GM12875 (cell line): ENCODE results near the gene SIRT5.

Source experiments
- H3K4me3 ChIP-seq: one replicate; pipeline ENCODE4 v1.5.1; 2011; ENCODE audit warnings: low read depth, low read length, control low read depth
- TF ChIP-seq, protein P1 (sequence below): IDR thresholded peaks from 2 replicates; pipeline ENCODE4 v1.5.1; 2011; ENCODE audit warnings: low read depth, mild to moderate bottlenecking, control low read depth, inconsistent platforms, low read length, moderate library complexity, borderline replicate concordance; ENCODE audit not compliant: insufficient read depth

The SIRT5 gene

DNA sequence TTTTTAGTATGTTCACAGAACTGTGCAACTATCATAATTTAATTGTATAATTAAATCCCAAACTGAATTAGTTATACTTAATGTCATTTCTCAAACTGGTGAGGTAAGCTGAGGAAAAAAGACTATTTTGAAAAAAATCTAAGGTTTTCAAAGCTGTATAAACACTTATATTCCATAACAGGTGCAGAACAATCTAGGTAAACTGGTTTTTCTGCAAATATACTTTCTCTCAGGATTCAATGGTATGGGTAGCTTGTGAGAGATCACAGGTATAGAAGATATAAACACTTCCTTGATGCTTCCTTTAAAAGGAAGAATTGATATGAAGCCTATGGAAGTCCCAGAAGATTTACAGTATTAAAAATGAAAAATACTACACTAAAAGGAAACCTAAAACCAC is 74.4 kb downstream of the SIRT5 start:
- H3K4me3 ChIP-seq = no peak overlapping the region
- TF ChIP-seq, protein P1, sequence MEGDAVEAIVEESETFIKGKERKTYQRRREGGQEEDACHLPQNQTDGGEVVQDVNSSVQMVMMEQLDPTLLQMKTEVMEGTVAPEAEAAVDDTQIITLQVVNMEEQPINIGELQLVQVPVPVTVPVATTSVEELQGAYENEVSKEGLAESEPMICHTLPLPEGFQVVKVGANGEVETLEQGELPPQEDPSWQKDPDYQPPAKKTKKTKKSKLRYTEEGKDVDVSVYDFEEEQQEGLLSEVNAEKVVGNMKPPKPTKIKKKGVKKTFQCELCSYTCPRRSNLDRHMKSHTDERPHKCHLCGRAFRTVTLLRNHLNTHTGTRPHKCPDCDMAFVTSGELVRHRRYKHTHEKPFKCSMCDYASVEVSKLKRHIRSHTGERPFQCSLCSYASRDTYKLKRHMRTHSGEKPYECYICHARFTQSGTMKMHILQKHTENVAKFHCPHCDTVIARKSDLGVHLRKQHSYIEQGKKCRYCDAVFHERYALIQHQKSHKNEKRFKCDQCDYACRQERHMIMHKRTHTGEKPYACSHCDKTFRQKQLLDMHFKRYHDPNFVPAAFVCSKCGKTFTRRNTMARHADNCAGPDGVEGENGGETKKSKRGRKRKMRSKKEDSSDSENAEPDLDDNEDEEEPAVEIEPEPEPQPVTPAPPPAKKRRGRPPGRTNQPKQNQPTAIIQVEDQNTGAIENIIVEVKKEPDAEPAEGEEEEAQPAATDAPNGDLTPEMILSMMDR = no peak

DNA sequence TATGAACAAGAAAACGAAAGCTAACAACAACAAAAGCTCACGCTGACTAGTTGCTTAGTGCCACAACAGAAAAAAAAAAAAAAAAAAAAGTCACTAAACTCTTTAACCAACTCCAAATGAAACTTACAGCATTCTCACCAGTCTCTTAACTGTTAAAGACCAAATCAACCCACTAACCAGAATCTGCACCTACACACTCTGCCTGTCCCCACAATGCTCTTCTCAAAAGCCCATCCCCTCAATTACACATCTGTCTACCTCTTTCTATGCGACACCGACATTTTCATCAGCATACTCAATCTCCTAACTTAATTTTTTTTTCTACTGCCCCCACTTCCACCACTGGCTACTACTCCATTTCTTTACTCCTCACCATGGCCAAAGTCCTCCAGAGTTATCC is 75.0 kb downstream of the SIRT5 start:
- H3K4me3 ChIP-seq = no peak overlapping the region
- TF ChIP-seq, protein P1 = no peak

- TF ChIP-seq, protein P1 = no peak
Measured at GRCh38 chr6:13653296-13653695, 78.9 kb downstream of the SIRT5 start.

GRCh38 chr6:13654496-13654895 is 80.1 kb downstream of the SIRT5 start:
- H3K4me3 ChIP-seq = no peak overlapping the region
- TF ChIP-seq, protein P1 = no peak

More at GRCh38 chr6:13653296-13653695, 78.9 kb downstream of the SIRT5 start:
- H3K4me3 ChIP-seq = no peak overlapping the region

GRCh38 chr6:13655700-13656099 is 81.3 kb downstream of the SIRT5 start:
- H3K4me3 ChIP-seq = no peak overlapping the region
- TF ChIP-seq, protein P1 = no peak

- H3K4me3 ChIP-seq = no peak overlapping the region
- TF ChIP-seq, protein P1 = no peak
Measured at GRCh38 chr6:13660273-13660672, 85.9 kb downstream of the SIRT5 start.

GRCh38 chr6:13660893-13661292 is 86.5 kb downstream of the SIRT5 start:
- H3K4me3 ChIP-seq = no peak overlapping the region
- TF ChIP-seq, protein P1 = no peak
